Hepatocyte (in vitro differentiated cells): ENCODE data around the gene KIAA1549.

Experiments
- CTCF ChIP-seq: fragments of 200-600 bp; sonication (generic); IDR thresholded peaks from 2 replicates; pipeline ENCODE4 v1.5.1; 2016; ENCODE audit warnings: antibody characterized with exemption, mild to moderate bottlenecking; ENCODE audit not compliant: poor library complexity
- EZH2 ChIP-seq: fragments of 200-600 bp; sonication (generic); IDR thresholded peaks from 2 replicates; pipeline ENCODE4 v1.6.1; 2016; ENCODE audit warnings: antibody characterized with exemption, mild to moderate bottlenecking, borderline replicate concordance
- EZH2phosphoT487 ChIP-seq: fragments of 200-600 bp; sonication (generic); IDR thresholded peaks from one replicate; pipeline ENCODE4 v1.6.1; 2018; ENCODE audit warnings: antibody characterized with exemption, mild to moderate bottlenecking, low read depth, moderate library complexity; ENCODE audit not compliant: unreplicated experiment, severe bottlenecking

- TF ChIP-seq EZH2phosphoT487 (no peak), EZH2 (no peak), CTCF (no peak)
These were observed 64.9 kb downstream of the KIAA1549 start for GRCh38 chr7:138916275-138916674.
